NCI-H748 (cell line): Measurements from ENCODE around the gene HPGDS.
"Not testable (repeated sequence)": the region's sequence is repeated elsewhere in the genome, so short reads cannot be mapped to it uniquely, and the experiment has no call there.

Experiments used
- DNase-seq: peaks from one replicate; lab custom pipeline; 2025; ENCODE audit not compliant: unreplicated experiment; lab: John Stamatoyannopoulos, UW

HPGDS gene

GRCh38 chr4:94332983-94333590 lies 9.5 kb downstream of the HPGDS start:
- DNase-seq = no peak

DNA sequence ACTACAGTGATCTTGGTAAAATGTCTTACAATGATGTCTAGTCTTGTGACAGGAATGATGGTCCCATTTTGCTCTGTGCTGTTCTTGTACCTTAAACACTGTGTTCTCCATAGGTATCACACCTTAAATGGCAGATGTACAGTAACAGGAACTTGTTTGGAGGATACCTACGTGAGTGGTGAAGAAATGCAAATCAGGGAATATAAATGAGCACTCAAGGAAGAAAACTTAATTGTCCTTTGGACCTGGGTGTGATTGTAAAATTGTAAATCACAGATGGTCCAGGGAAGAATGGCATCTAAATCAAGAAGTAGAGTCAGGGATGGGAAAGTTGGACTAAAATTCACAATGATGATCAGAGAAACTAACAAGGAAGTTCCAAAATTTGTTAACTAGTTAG lies 12.7 kb downstream of the HPGDS start:
- DNase-seq = no peak

DNA sequence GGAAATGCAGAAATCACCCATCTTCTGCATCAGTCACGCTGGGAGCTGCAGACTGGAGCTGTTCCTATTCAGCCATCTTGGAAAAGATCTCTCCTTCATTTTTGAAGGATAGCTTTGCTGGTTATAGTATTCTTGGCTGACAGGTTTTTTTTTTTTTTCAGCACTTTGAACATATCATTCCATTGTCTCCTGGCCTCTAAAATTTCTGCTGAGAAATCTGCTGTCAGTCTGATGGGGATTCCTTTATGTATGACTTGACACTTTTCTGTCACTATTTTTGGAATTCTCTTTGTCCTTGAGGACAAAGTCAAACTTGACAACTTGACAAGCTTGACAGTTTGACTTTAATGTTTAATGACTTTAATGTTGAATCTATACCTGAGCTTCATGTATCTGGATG lies 16.8 kb downstream of the HPGDS start:
- DNase-seq = no peak

GRCh38 chr4:94319927-94320326 lies 22.7 kb downstream of the HPGDS start:
- not testable (repeated sequence) for DNase-seq

DNA sequence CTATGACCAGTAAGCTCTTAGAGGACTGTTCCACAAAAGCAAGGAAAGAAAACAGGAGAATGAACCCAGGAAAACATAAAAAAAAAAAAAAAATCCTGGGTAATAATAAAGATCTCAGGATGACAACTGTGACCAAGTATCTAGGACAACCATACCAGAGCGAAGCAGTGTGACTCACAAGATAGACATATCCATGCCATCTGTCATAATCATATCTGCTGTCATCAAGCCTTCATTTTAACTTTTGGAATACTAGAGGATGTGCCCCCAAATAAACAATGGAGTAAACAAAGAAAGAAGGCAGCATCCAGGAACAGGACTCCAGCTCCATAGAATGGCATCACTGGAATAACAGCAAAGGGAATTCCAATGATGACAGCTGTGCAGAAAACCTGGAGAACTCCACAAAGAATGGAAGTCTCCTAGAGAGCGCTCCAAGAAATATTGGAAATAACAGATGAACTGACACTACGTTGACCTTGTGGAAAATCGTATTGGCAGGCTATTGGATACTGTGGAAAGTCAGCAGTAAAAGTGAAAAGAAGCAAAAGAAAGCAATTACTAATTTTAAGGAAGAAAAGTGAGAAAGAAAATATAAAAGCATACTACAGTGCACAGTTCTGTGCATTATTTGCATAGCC lies 35.3 kb downstream of the HPGDS start:
- DNase-seq = no peak

DNA sequence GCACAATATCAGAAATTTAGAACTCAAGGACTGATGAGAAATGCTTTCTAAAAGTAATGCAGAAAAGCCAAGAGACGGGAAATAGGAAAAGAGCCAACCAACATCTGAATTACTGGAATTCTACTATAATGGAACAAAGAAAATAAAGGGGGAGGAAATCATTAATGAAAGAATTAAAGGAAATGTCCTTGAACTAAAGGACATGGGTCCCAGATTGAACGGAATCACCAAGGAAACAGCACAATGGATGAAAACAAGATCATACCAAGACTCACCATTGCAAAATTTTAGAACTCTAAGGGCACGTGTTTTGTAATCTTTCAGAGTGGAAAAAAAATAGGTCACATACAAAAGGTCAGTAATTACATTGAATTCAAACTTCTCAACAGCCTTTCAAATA lies 35.9 kb downstream of the HPGDS start:
- no peak for DNase-seq

DNA sequence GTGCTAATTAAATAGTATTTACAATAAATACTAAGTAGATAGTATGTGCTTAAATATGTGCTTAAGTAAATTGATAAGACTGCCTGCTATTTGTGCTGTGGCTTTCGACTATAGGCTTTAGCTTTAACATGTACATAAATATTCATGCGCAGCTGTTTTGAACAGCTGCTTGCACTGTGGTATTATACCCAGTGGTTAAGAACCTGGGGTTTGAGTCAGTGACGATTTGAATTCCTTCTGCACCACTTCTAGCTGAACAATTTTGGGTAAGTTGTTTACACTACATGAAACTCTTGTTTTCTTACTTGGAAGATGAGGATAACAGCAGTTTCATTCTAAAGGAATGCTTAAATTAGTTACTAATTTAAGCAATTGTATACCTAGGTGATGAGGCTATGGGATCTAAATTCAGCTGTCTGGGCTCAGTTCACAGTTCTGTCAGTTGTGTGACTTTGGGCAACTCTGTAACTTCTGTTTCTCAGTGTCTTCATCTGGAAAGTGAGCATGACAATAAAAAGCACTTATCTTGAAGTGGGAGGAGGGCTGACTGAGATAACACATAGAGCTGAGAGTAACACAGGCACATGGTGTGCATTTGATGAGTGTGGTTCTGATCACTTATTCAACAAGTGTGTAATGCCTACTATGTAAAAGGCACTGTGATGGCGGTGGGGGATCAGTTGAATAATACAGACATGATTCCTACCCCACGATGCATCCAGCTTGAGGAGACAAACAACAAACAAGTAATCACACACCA lies 37.0 kb downstream of the HPGDS start:
- no peak for DNase-seq

- DNase-seq = peak; percentile 35
Measured at GRCh38 chr4:94304365-94304971, 38.2 kb downstream of the HPGDS start.

GRCh38 chr4:94302191-94302590 lies 40.4 kb downstream of the HPGDS start:
- no peak for DNase-seq

DNA sequence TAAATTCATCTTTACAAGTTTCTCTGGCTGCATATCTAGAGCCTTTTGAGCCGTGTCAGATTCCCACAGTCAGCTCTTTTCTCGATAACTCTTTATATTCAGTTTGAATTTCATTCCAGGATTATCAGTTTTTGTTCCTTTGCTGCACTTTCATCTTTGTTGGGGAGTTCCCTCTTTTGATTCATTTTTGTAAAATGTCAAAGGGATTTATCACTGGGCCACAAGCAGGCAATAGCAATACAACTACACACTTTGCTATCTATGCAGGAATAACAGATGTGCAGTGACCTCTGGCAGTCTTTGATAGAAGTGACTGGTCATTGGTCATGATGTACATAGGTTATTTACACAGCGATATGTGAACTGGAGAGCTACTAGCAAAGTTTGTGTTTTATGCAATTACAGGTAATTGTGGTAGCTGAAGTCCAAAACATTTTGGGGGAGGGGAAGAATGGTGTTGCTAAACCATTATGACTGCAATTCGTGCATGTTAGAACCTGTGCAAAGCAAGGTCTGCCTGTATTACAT lies 43.8 kb downstream of the HPGDS start:
- DNase-seq = peak; percentile 38

- not testable (repeated sequence) for DNase-seq
Measured at GRCh38 chr4:94295473-94295872, 47.2 kb downstream of the HPGDS start.

DNA sequence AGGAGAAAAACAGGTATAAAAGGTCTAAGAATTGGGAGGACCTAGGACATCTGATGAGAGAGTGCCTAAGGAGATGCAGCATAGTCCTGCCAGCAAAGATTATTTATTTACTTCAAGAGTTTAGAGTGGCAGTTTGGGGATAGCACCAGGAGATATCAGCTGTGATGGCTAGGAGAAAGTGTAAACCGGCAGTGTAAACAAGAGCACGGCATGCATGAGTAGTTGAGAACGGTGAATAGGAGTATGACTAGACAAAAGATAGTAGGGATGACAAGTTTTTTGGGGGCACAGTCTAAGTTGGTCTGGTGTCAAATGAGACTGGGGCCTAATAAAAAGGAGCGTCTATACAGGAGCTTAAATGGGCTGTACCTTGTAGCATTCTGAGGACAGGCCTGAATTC lies 48.7 kb downstream of the HPGDS start:
- DNase-seq = not testable (repeated sequence)

DNA sequence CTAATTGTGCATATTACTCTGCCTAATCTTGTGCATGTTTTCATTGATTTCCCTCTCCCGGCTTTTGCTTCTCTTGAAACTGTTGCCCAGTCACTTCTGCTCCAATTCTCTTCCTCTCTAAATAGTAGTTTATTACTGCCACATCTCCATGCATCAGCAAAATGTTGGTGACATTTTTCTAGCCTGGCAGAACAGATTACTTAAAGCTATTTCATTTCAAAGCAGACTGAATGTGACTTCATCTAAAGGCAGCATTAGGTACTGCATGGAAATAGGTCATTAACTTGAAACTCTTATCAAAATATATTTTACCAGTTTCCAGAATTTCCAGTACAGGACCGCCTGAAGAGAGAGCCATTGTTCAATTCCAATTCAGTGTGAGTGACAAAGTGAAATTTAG lies 52.4 kb downstream of the HPGDS start:
- DNase-seq = no peak

GRCh38 chr4:94285666-94286065 lies 57.0 kb downstream of the HPGDS start:
- DNase-seq = peak; percentile 38

GRCh38 chr4:94284889-94285288 lies 57.7 kb downstream of the HPGDS start:
- no peak for DNase-seq

DNA sequence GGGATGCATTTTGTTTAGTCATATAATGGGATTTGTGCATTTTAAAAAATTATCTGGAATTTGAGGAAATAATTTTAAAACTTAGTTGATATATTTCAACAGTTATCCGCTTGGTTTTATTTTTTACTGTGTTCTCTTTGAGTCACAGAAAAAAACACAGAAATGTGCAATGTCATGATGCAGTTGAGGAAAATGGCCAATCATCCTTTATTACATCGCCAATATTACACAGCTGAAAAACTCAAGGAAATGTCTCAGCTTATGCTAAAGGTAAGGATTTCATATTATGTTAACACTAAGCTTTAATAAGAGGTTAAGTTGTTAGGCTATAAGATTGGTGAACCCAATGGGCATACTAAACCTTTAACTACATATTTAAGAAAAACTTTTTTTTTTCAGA lies 63.9 kb downstream of the HPGDS start:
- DNase-seq = no peak

DNA sequence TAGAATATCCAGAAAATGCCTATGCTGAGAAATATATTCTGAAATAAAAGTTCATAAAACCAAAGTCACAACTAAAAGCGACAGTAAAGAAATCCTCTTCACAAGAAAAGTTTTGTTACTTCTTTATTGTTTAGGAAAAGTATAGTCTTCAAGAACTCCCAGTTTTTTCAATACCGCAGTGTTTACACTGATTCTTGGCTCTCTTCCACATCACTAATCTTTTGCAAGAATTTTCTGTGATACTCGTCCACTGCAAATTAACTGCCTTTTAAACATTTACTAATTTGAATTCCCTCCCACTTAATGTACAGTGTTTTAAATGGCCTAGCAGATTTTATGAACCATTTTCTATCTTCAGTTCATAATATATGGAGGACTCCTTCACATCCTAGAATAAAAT lies 65.1 kb downstream of the HPGDS start:
- no peak for DNase-seq

GRCh38 chr4:94276204-94276603 lies 66.4 kb downstream of the HPGDS start:
- no peak for DNase-seq

DNA sequence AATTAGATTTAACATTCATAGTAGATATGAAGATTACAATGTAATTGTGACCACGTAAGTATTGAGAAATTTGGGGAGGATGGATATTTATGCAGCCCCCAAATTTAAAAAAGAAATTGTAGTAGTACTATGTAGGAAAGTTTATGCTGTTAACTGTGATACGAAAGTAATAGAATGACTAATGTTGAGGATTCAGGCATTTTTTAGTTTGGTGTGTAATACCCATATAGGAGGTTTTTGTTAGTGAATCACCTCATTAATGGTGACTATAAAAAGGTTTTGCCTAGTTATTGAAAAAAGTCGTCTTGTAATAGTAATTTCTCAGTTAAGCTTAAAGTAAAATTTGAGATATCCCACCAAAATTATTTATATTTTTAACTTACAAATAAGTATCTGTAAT lies 67.7 kb downstream of the HPGDS start:
- DNase-seq = no peak

DNA sequence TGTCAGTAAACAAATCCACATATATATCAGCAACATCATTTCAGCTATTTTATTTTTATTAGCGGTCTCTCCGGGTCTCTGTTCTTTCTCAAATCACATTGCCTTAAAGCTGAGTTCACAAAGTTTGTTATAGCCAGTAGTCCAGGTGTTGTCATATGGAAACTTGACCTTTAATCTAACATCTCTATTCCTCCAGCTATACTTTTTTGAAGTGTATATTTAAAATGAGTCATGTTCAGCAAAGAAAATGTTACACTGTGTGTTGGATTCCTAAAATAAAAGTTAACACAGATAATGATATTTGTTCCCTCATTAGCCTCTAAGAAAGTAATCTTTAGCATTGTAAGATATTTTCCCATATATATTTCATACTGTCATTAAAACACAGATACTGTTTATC lies 71.4 kb downstream of the HPGDS start:
- DNase-seq = no peak

GRCh38 chr4:94267037-94267436 lies 75.6 kb downstream of the HPGDS start:
- DNase-seq = no peak
